AG04449 (cell line): ENCODE data around the gene NR6A1.
A peak's percentile ranks its signal among the peaks of the same experiment; 100 is the strongest.

Experiments
- CTCF ChIA-PET: fragments of 350-600 bp; formaldehyde crosslinking; extraction: SDS; loops from one replicate; lab custom pipeline; 2021; ENCODE audit warnings: antibody characterized with exemption; lab: Yijun Ruan, JAX
- POLR2A ChIA-PET: fragments of 400-600, 350-600 bp; formaldehyde crosslinking; extraction: SDS; loops from one replicate; lab custom pipeline; 2020; ENCODE audit warnings: antibody characterized with exemption, inconsistent platforms; lab: Yijun Ruan, JAX
- DNase-seq: peaks from one replicate; pipeline ENCODE4 v3.0.0-alpha.2; 2010; ENCODE audit warnings: low read depth, low spot score
- H3K4me3 ChIP-seq: 2 replicates; pipeline ENCODE4 v1.5.1; 2011; ENCODE audit warnings: low read depth, mild to moderate bottlenecking, control low read depth, low read length
- TF ChIP-seq, protein P1 (sequence below): IDR thresholded peaks from one replicate; pipeline ENCODE4 v1.5.1; 2011; ENCODE audit warnings: mild to moderate bottlenecking, moderate library complexity, low read length, control low read depth, inconsistent platforms; ENCODE audit not compliant: insufficient read depth; ENCODE audit errors: missing control alignments

The NR6A1 gene

GRCh38 chr9:124492818-124493217 is 278.3 kb downstream of the NR6A1 start:
- CTCF ChIA-PET: no interaction called here
- TF ChIP-seq, protein P1, sequence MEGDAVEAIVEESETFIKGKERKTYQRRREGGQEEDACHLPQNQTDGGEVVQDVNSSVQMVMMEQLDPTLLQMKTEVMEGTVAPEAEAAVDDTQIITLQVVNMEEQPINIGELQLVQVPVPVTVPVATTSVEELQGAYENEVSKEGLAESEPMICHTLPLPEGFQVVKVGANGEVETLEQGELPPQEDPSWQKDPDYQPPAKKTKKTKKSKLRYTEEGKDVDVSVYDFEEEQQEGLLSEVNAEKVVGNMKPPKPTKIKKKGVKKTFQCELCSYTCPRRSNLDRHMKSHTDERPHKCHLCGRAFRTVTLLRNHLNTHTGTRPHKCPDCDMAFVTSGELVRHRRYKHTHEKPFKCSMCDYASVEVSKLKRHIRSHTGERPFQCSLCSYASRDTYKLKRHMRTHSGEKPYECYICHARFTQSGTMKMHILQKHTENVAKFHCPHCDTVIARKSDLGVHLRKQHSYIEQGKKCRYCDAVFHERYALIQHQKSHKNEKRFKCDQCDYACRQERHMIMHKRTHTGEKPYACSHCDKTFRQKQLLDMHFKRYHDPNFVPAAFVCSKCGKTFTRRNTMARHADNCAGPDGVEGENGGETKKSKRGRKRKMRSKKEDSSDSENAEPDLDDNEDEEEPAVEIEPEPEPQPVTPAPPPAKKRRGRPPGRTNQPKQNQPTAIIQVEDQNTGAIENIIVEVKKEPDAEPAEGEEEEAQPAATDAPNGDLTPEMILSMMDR: no peak

GRCh38 chr9:124491049-124491975 is 279.8 kb downstream of the NR6A1 start:
- ChIA-PET POLR2A (no interaction called here), CTCF (no interaction called here)
- DNase-seq: no peak
- H3K4me3 ChIP-seq: no peak overlapping the region
- TF ChIP-seq, protein P1: no peak

More at GRCh38 chr9:124492818-124493217, 278.3 kb downstream of the NR6A1 start:
- no peak overlapping the region for H3K4me3 ChIP-seq
- no peak for DNase-seq
- POLR2A ChIA-PET: no interaction called here

DNA sequence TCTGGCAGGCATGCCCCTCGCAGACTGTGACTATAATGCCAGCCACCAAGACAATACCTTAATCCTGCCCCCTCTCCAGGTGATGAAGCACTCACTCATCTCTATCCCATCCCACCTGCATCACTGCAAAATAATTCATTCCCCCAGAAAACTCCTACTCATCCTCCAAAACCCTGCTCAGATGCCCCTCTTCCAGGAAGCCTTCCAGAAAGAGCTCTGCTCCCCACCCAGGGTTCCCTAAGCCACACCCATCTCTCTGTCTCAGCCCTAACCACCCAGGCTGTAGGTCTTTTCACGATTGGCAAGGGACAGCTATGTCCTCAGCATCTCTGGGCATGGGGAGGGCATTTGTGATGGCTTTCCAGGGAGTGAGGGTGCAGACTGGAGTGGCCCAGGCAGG is 281.1 kb downstream of the NR6A1 start:
- POLR2A ChIA-PET: no interaction called here
- H3K4me3 ChIP-seq: no peak overlapping the region
- CTCF ChIA-PET: no interaction called here
- DNase-seq: no peak
- TF ChIP-seq, protein P1: no peak

DNA sequence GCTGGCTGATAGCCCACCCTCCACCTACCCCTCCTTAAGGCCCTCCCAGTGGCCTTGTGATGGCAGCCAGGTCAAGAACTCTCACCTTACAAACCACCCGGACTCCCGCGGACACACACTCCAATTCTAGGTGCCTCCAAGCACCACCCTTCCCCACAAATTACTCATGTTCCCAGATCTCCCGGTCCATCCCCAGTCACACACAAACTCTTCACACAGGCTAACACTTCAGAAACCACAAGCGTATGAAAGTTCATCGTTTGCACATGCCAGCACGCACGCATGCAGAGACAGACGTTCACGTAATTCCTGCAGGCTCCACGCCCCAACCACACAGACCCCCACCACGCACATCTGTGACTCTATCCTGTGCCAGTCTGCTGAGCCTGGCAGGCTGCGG is 281.9 kb downstream of the NR6A1 start:
- ChIA-PET POLR2A (no interaction called here), CTCF (interaction anchor here (0.8 to 2.1 kb wide), 2 partner anchors 8 to 282 kb away, joined by 3 to 5 read pairs; no protein-coding TSS in a partner anchor)
- DNase-seq: peak; percentile 31
- TF ChIP-seq, protein P1: no peak
- H3K4me3 ChIP-seq: no peak overlapping the region

DNA sequence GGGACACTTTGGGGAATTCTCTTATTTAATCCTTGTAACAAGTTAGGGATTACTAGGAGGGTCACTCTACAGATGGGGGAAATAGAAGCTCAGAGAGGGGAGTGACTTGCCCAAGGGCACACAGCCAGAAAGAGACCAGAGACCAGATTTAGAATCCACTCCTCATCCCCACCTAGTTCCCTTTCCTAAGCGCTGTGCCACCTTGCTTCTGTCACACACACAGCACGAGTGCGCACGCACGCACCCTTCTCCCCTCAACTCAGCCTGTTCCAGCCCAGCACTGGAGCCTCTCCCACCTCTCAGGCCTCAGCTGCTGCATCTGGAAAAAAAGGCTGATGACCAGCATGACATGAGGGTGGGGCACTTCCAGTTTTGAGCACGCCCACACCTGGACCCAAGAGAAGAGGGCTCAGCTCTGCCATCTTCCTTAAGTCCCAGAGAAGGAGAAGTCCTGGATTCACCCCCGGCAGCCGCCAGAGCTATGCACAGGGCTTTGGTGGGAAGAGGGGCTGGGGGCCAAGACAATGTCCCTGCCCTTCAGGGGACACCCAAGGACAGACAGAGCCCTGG is 282.4 kb downstream of the NR6A1 start:
- POLR2A ChIA-PET: no interaction called here
- TF ChIP-seq, protein P1: no peak
- CTCF ChIA-PET: interaction anchor here (0.8 to 2.1 kb wide), 3 partner anchors 9 to 283 kb away, joined by 3 to 5 read pairs (median 4); no protein-coding TSS in a partner anchor
- H3K4me3 ChIP-seq: no peak overlapping the region
- DNase-seq: no peak
